HepG2 (cell line): ENCODE results near the gene NEAT1. TPM values are rescaled to one million over a fixed set of nuclear protein-coding genes. Genes with fewer than 3 reads are reported as not detected.

Experiments used
- ADNP ChIP-seq: sonication (generic); formaldehyde crosslinking; IDR thresholded peaks from 2 replicates; pipeline ENCODE4 v1.4.0; 2020; ENCODE audit warnings: missing genetic modification reagents
- GABPA ChIP-seq, 2 experiments: IDR thresholded peaks; 2 replicates each; pipeline ENCODE4 v1.6.1; 2011 to 2016; ENCODE audit warnings: low read depth in 2 of 2, low read length in 1 of 2, missing biosample characterization in 1 of 2, missing genetic modification characterization in 1 of 2
- KAT8 ChIP-seq: IDR thresholded peaks from 2 replicates; pipeline ENCODE4 v1.6.1; 2016; ENCODE audit warnings: missing genetic modification reagents, missing compliant biosample characterization
- MED1 ChIP-seq: sonication (generic); formaldehyde crosslinking; IDR thresholded peaks from 2 replicates; pipeline ENCODE4 v1.4.0; 2020; ENCODE audit warnings: missing genetic modification reagents
- REPIN1 ChIP-seq: sonication (generic); formaldehyde crosslinking; IDR thresholded peaks from 2 replicates; pipeline ENCODE4 v1.8.0; 2022; ENCODE audit warnings: missing genetic modification reagents, low read depth, mild to moderate bottlenecking, borderline replicate concordance
- RORA ChIP-seq: sonication (generic); formaldehyde crosslinking; IDR thresholded peaks from 2 replicates; pipeline ENCODE4 v1.5.0; 2020; ENCODE audit warnings: mild to moderate bottlenecking, missing genetic modification reagents, moderate library complexity
- SOX13 ChIP-seq, 3 experiments: fragments of 450-650 bp in 1 of 3; sonication (generic) in 1 of 3; formaldehyde crosslinking in 1 of 3; IDR thresholded peaks in 2 of 3; conservative IDR thresholded peaks in 1 of 3; 2 replicates each; pipeline versions ENCODE4 v1.5.0 to v1.6.1; 2016 to 2020; ENCODE audit warnings: antibody characterized with exemption in 1 of 3, mild to moderate bottlenecking in 1 of 3, missing compliant biosample characterization in 1 of 3, missing genetic modification reagents in 1 of 3, moderate library complexity in 1 of 3
- SRSF4 ChIP-seq: fragments of 200-400 bp; formaldehyde crosslinking; IDR thresholded peaks from one replicate; pipeline ENCODE4 v1.6.1; 2018; ENCODE audit warnings: mild to moderate bottlenecking, low read depth, low read length, moderate library complexity; ENCODE audit not compliant: poor library complexity, severe bottlenecking
- TAF1 ChIP-seq: sonication (generic); formaldehyde crosslinking; IDR thresholded peaks from 2 replicates; pipeline ENCODE4 v1.4.0; 2020; ENCODE audit warnings: missing genetic modification reagents
- TEAD3 ChIP-seq: optimal IDR thresholded peaks from 2 replicates; pipeline ENCODE3; 2016; ENCODE audit warnings: borderline replicate concordance
- UBTF ChIP-seq: sonication (generic); formaldehyde crosslinking; IDR thresholded peaks from 2 replicates; pipeline ENCODE4 v1.4.0; 2020; ENCODE audit warnings: mild to moderate bottlenecking, missing genetic modification reagents
- ZBTB38 ChIP-seq: sonication (generic); formaldehyde crosslinking; IDR thresholded peaks from 2 replicates; pipeline ENCODE4 v1.5.1; 2020; ENCODE audit warnings: mild to moderate bottlenecking, missing genetic modification reagents
- ZNF280D ChIP-seq: sonication (generic); formaldehyde crosslinking; IDR thresholded peaks from 2 replicates; pipeline ENCODE4 v1.5.1; 2020; ENCODE audit warnings: mild to moderate bottlenecking, missing genetic modification reagents
- ZNF382 ChIP-seq: sonication (generic); formaldehyde crosslinking; IDR thresholded peaks from 2 replicates; pipeline ENCODE4 v1.5.0; 2020; ENCODE audit warnings: missing genetic modification reagents, mild to moderate bottlenecking, borderline replicate concordance
- ZNF761 ChIP-seq: sonication (generic); formaldehyde crosslinking; conservative IDR thresholded peaks from 2 replicates; pipeline ENCODE4 v1.4.0; 2020; ENCODE audit warnings: mild to moderate bottlenecking, missing genetic modification reagents
- polyA plus RNA-seq, 8 experiments: library from polyadenylated mRNA; depleted of rRNA in 3 of 8; stranded (reverse) in 7 of 8; unstranded in 1 of 8; fragments of >200 nt; fragmentation: Illumina TruSeq in 4 of 8; extraction: Trizol in 4 of 8; gene quantifications; 2 replicates each; pipeline versions ENCODE4 v1.2.1 to v1.2.3, GENCODE V29; 2011 to 2016; ENCODE audit warnings: low read depth in 4 of 8, missing spikeins in 1 of 8, mixed read lengths in 1 of 8; ENCODE audit not compliant: insufficient read depth in 1 of 8
- total RNA-seq, 5 experiments: library from RNA; depleted of rRNA; stranded (reverse); fragments of >200 nt; fragmentation: Illumina TruSeq; extraction: Trizol; gene quantifications; 2 replicates each; pipeline ENCODE4 v1.2.3, GENCODE V29; 2016; ENCODE audit warnings: low read depth in 1 of 5
- TF ChIP-seq, protein P1 (sequence below): sonication (generic); formaldehyde crosslinking; IDR thresholded peaks from 2 replicates; pipeline ENCODE4 v1.5.1; 2020; ENCODE audit warnings: missing genetic modification reagents, mild to moderate bottlenecking, borderline replicate concordance
- TF ChIP-seq, protein P2 (sequence below): sonication (generic); formaldehyde crosslinking; IDR thresholded peaks from 2 replicates; pipeline ENCODE4 v1.8.0; 2022; ENCODE audit warnings: mild to moderate bottlenecking, missing genetic modification reagents, moderate library complexity
- TF ChIP-seq, protein P3 (sequence below): IDR thresholded peaks from 2 replicates; pipeline ENCODE4 v1.6.1; 2016; ENCODE audit warnings: control low read depth

Gene NEAT1
- total and polyA plus RNA-seq, 2 of the 13 experiments (the other 11 are each of a cell fraction or from before 2014, with no cell fraction given), result 20.5 to 41.2 TPM

DNA sequence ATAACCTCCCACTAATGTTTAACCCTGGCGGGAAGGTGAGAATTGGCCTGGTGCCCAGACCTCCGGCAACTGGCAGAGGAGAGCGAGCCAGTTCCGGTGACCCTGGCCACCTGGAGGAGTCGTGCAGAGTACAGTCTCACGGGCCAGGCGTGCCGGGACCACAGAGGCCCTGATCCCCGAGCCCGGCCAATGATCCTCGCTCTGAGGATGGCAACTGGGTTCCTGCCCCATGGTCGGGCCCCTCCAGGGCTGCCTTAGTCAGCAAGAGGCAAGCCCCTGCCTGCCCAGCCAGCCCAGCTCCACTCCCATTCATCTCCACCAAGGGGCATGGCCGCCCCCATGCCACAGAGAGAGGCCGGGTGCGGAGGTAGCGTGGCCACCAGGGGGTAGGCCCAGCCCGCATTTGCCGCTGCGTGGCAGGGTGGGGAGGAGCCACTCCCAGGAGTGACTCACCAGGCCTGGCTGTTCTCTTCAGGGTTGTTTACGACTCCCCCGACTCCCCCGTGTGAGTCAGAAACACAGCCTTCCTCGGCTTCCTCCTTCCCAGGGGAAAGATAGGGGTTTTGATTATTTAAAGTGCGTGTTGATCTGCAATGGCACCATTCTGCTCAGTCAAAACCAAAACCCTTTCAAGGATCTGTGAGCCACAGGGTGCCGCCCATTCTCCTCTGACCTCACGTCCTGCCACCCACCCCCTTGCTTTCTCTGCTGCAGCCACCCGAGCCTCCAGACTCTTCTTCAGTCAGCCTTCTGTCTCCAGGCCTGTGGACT is 40.4 kb upstream of the NEAT1 start, which contains the start of gene SLC25A45 (continued):
- TF ChIP-seq ZNF280D (CRISPR knock-in tag) (peak; percentile 68; the same call in 1 of the 2 replicates), RORA (no peak), ADNP (CRISPR knock-in tag) (no peak), REPIN1 (peak; percentile 95), ZNF761 (CRISPR knock-in tag) (peak; percentile 92), SRSF4 (no peak), UBTF (CRISPR knock-in tag) (peak; percentile 99), GABPA (IDR thresholded peaks at IDR 0.05; ENCODE audit: low read depth, low read length) (no peak), GABPA (CRISPR knock-in tag; IDR thresholded peaks at IDR 0.05; ENCODE audit: low read depth) (peak; percentile 81), TEAD3 (peak; percentile 64), ZNF382 (CRISPR knock-in tag) (no peak), KAT8 (CRISPR knock-in tag) (peak; percentile 73; the same call in 1 of the 2 replicates), TAF1 (CRISPR knock-in tag) (peak; percentile 70; the same call in 1 of the 2 replicates), SOX13 (IDR thresholded peaks at IDR 0.05) (peak; percentile 21; the same call in 1 of the 2 replicates), SOX13 (CRISPR knock-in tag; conservative IDR thresholded peaks at IDR 0.05 in 1 of 2, IDR thresholded peaks at IDR 0.05 in 1 of 2) (peak in 1 of 2 experiments; percentile 85; a peak in 2 of 4 replicates), ZBTB38 (CRISPR knock-in tag) (peak; percentile 65; the same call in 1 of the 2 replicates), MED1 (peak; percentile 89)
- TF ChIP-seq, protein P1, sequence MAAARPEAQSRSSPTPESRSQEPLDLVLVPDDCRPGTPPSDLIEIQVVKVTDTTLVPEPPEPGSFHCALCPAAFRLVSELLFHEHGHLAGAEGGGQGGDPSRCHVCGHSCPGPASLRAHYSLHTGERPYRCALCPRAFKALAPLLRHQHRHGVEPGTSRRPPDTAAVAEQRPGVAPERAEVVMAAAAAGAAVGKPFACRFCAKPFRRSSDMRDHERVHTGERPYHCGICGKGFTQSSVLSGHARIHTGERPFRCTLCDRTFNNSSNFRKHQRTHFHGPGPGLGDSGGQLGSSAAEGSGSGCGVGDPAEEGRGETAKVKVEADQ (CRISPR knock-in tag), result no peak; the same call in 1 of the 2 replicates
- TF ChIP-seq, protein P2, sequence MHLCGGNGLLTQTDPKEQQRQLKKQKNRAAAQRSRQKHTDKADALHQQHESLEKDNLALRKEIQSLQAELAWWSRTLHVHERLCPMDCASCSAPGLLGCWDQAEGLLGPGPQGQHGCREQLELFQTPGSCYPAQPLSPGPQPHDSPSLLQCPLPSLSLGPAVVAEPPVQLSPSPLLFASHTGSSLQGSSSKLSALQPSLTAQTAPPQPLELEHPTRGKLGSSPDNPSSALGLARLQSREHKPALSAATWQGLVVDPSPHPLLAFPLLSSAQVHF (CRISPR knock-in tag), result no peak
- TF ChIP-seq, protein P3, sequence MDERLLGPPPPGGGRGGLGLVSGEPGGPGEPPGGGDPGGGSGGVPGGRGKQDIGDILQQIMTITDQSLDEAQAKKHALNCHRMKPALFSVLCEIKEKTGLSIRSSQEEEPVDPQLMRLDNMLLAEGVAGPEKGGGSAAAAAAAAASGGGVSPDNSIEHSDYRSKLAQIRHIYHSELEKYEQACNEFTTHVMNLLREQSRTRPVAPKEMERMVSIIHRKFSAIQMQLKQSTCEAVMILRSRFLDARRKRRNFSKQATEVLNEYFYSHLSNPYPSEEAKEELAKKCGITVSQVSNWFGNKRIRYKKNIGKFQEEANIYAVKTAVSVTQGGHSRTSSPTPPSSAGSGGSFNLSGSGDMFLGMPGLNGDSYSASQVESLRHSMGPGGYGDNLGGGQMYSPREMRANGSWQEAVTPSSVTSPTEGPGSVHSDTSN (CRISPR knock-in tag), result no peak
